Measurements from ENCODE around the gene ZNF736. TPM values are rescaled to one million over a fixed set of nuclear protein-coding genes. Genes with fewer than 3 reads are reported as not detected.

ZNF736 gene
- polyA plus RNA-seq, 1 donor (not counting 4 experiments of a cell fraction or from before 2014, with no cell fraction given): 8.2 TPM

DNA sequence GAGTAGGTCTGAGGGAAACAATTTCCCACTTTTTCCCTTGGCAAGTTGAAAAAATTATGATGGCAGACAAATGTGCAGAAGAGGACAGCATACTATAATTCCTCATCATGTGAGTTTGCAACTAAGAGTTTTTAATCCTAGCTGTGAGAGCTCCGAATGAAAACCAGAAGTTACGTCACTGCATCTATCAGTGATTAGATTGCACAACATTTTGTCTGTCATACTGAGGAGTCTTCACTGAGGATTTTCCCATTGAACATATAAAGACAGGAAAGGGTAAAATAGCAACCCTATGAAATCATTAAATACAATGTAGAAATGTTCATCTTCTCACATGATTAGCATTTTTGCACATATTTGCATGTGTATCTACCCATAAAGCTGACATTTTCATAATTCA lies 45.8 kb downstream of the ZNF736 start:
- no peaks in the 10 kb centered on the region for H4K20me1 ChIP-seq (ENCODE audit: control insufficient read depth, extremely low read depth, insufficient read depth, low read length)
- no peaks in the 10 kb centered on the region for H3K36me3 ChIP-seq (ENCODE audit: control insufficient read depth in 2 of 2, extremely low read depth in 1 of 2, insufficient read depth in 2 of 2, low read length in 2 of 2)
- no peak for TF ChIP-seq EZH2 (IDR thresholded peaks at IDR 0.05; ENCODE audit: low read length)
- TF ChIP-seq, protein P1, sequence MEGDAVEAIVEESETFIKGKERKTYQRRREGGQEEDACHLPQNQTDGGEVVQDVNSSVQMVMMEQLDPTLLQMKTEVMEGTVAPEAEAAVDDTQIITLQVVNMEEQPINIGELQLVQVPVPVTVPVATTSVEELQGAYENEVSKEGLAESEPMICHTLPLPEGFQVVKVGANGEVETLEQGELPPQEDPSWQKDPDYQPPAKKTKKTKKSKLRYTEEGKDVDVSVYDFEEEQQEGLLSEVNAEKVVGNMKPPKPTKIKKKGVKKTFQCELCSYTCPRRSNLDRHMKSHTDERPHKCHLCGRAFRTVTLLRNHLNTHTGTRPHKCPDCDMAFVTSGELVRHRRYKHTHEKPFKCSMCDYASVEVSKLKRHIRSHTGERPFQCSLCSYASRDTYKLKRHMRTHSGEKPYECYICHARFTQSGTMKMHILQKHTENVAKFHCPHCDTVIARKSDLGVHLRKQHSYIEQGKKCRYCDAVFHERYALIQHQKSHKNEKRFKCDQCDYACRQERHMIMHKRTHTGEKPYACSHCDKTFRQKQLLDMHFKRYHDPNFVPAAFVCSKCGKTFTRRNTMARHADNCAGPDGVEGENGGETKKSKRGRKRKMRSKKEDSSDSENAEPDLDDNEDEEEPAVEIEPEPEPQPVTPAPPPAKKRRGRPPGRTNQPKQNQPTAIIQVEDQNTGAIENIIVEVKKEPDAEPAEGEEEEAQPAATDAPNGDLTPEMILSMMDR (optimal IDR thresholded peaks at IDR 0.05 in 1 of 3, IDR thresholded peaks at IDR 0.05 in 1 of 3, conservative IDR thresholded peaks at IDR 0.05 in 1 of 3; ENCODE audit: extremely low read depth in 1 of 3, insufficient read depth in 2 of 3, low read length in 3 of 3): no peak
- H3K9ac ChIP-seq (ENCODE audit: control insufficient read depth, extremely low read depth, insufficient read depth, low read length): no peak overlapping the region
- H2AFZ ChIP-seq (ENCODE audit: control insufficient read depth, low read length): no peak overlapping the region
- DNase-seq (ENCODE audit: low read depth, low spot score): no peak
- dilution Hi-C loops (cut with MboI; ENCODE audit: extremely low pct_ligation_motif_present, low sequenced_read_pairs): loop anchor here (10.0 to 25.0 kb wide), 2 partner anchors 103 to 275 kb away; no protein-coding TSS in a partner anchor
- H3K27me3 ChIP-seq (ENCODE audit: control insufficient read depth, extremely low read depth, insufficient read depth, low read length): no peaks in the 10 kb centered on the region
- FAIRE-seq: no peak
- no peak overlapping the region for H3K4me3 ChIP-seq (ENCODE audit: control insufficient read depth in 2 of 3, extremely low read depth in 1 of 3, insufficient read depth in 2 of 3, low read depth in 1 of 3, low read length in 3 of 3)
- no peaks in the 10 kb centered on the region for H3K79me2 ChIP-seq (ENCODE audit: control insufficient read depth, insufficient read depth, low read length)
- no peak overlapping the region for H3K4me2 ChIP-seq (ENCODE audit: control insufficient read depth, extremely low read depth, insufficient read depth, low read depth, low read length)
- H3K4me1 ChIP-seq (ENCODE audit: control insufficient read depth, extremely low read depth, insufficient read depth, low read length): no peaks in the 10 kb centered on the region
- no peak overlapping the region for H3K27ac ChIP-seq (ENCODE audit: control insufficient read depth, insufficient read depth, low read length)
- no peaks in the 10 kb centered on the region for H3K9me1 ChIP-seq (ENCODE audit: control insufficient read depth, extremely low read depth, insufficient read depth, low read length)
- peaks cover 2% of the 10 kb centered on the region for H3K9me3 ChIP-seq (ENCODE audit: control insufficient read depth, low read depth, low read length)

GRCh38 chr7:64371116-64371515 lies 57.4 kb downstream of the ZNF736 start:
- TF ChIP-seq, protein P1 (optimal IDR thresholded peaks at IDR 0.05 in 1 of 3, IDR thresholded peaks at IDR 0.05 in 1 of 3, conservative IDR thresholded peaks at IDR 0.05 in 1 of 3; ENCODE audit: extremely low read depth in 1 of 3, insufficient read depth in 2 of 3, low read length in 3 of 3): no peak
- TF ChIP-seq EZH2 (IDR thresholded peaks at IDR 0.05; ENCODE audit: low read length): no peak
- Histone ChIP-seq H3K9ac (ENCODE audit: control insufficient read depth, extremely low read depth, insufficient read depth, low read length) (no peak overlapping the region), H3K4me1 (ENCODE audit: control insufficient read depth, extremely low read depth, insufficient read depth, low read length) (no peaks in the 10 kb centered on the region), H3K36me3 (ENCODE audit: control insufficient read depth in 2 of 2, extremely low read depth in 1 of 2, insufficient read depth in 2 of 2, low read length in 2 of 2) (no peaks in the 10 kb centered on the region), H3K27me3 (ENCODE audit: control insufficient read depth, extremely low read depth, insufficient read depth, low read length) (no peaks in the 10 kb centered on the region), H3K27ac (ENCODE audit: control insufficient read depth, insufficient read depth, low read length) (no peak overlapping the region), H3K4me3 (ENCODE audit: control insufficient read depth in 2 of 3, extremely low read depth in 1 of 3, insufficient read depth in 2 of 3, low read depth in 1 of 3, low read length in 3 of 3) (no peak overlapping the region), H3K9me1 (ENCODE audit: control insufficient read depth, extremely low read depth, insufficient read depth, low read length) (no peaks in the 10 kb centered on the region), H3K4me2 (ENCODE audit: control insufficient read depth, extremely low read depth, insufficient read depth, low read depth, low read length) (no peak overlapping the region), H4K20me1 (ENCODE audit: control insufficient read depth, extremely low read depth, insufficient read depth, low read length) (no peaks in the 10 kb centered on the region), H3K9me3 (ENCODE audit: control insufficient read depth, low read depth, low read length) (no peaks in the 10 kb centered on the region), H2AFZ (ENCODE audit: control insufficient read depth, low read length) (no peak overlapping the region), H3K79me2 (ENCODE audit: control insufficient read depth, insufficient read depth, low read length) (no peaks in the 10 kb centered on the region)
- FAIRE-seq (no peak), DNase-seq (ENCODE audit: low read depth, low spot score) (no peak)
- dilution Hi-C loops (cut with MboI; ENCODE audit: extremely low pct_ligation_motif_present, low sequenced_read_pairs): loop anchor here (25.0 kb wide), 1 partner anchor 91 kb away; no protein-coding TSS in a partner anchor
